ENCODE results near the gene ATP6V1B1.

Gene ATP6V1B1

DNA sequence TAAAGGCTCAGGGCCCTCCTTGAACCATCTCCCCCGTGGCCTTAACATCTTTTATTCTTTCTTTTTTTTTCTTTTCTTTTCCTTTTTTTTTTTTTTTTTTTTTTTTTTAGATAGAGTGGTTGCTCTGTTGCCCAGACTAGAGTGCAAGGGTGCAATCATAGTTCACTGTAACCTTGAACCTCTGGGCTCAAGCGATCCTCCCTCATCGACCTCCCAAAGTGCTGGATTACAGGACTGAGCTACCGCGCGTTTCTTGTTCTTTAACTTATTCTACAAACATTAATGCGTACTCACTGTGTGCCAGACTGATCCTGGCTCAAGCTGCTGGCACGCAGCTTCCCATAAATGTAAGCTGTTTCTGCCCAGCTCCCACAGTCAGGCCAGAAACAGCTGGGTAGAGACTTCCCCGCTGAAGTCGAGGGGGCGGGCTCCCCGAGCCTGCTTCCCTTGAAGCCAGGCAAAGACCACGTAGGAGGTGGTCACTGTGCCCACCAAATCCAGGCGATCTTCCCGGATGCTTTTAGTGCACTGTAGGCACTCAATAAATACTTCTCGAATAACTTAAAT lies 29.2 kb upstream of the ATP6V1B1 start:
- no peak for DNase-seq (ENCODE audit: low read depth)
- no peak overlapping the region for H3K4me3 ChIP-seq (ENCODE audit: low read length)
- TF ChIP-seq, protein P1, sequence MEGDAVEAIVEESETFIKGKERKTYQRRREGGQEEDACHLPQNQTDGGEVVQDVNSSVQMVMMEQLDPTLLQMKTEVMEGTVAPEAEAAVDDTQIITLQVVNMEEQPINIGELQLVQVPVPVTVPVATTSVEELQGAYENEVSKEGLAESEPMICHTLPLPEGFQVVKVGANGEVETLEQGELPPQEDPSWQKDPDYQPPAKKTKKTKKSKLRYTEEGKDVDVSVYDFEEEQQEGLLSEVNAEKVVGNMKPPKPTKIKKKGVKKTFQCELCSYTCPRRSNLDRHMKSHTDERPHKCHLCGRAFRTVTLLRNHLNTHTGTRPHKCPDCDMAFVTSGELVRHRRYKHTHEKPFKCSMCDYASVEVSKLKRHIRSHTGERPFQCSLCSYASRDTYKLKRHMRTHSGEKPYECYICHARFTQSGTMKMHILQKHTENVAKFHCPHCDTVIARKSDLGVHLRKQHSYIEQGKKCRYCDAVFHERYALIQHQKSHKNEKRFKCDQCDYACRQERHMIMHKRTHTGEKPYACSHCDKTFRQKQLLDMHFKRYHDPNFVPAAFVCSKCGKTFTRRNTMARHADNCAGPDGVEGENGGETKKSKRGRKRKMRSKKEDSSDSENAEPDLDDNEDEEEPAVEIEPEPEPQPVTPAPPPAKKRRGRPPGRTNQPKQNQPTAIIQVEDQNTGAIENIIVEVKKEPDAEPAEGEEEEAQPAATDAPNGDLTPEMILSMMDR (conservative IDR thresholded peaks at IDR 0.05; ENCODE audit: low read depth, low read length), result no peak

DNA sequence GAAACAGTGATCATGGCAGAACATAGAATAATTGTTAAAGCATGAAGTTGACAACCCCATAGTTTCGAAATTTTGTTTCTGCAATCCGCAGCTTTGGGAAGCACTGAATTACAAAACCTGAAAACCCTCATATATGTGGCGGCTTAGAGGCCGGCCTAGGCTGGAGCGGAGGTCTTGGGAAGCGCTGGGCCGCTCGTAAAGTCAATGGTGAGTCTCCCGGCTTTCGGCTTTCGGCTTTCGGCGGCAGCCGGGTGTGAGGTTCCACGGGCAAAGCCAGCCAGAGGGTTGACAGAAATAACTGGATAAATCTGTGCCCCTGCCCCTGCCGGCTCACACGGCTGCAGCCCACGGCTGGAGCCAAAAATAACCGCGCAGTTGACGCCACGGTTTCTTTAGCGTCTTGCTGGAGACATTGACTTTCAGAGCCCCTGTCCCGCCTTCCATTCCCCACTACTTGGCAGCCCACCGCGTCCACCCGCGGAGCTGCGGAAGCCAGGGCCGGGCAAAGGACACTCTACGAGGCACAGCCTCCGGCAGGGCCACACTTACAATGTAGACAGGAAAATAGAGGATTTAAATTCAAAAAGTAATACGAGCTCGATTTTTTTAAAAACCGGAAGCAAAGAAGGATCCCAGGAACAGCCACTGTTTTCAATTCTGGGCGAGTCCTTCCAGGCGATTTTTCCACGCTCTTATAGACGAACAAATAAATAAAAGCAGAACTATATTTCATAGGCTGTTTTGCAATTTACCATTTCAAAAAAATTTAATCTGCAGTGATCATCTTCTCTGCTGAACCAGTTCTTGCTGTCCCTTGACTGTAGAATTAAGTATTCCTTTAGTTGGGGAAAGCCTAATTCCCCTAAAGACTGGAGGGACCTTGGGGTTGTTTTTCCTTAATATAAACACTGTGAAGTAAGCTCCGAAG lies 28.3 kb upstream of the ATP6V1B1 start:
- H3K4me3 ChIP-seq (ENCODE audit: low read length), result peak overlapping the region; percentile 29

DNA sequence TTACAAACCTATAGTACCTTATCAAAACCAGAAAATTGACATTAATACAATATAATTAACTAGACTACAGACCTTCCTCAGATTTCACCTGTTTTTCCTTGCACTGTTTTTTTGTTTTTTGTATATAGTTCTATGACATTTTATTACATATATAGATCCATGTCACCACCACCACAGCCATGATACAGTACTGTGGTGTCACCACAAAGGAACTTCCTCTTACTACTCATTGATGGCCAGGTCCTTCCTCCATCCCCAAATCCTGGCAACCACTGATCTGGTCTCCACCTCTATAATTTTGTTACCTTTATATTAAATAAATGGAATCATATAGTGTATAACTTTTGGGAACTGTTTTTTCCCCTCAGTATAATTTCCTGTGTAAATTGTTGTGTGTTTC lies 19.4 kb upstream of the ATP6V1B1 start:
- TF ChIP-seq, protein P1 (conservative IDR thresholded peaks at IDR 0.05; ENCODE audit: low read depth, low read length), result no peak
- DNase-seq (ENCODE audit: low read depth), result no peak
- H3K4me3 ChIP-seq (ENCODE audit: low read length), result no peak overlapping the region

More for the DNA sequence above, 28.3 kb upstream of the ATP6V1B1 start:
- TF ChIP-seq, protein P1 (conservative IDR thresholded peaks at IDR 0.05; ENCODE audit: low read depth, low read length), result no peak
- no peak for DNase-seq (ENCODE audit: low read depth)

DNA sequence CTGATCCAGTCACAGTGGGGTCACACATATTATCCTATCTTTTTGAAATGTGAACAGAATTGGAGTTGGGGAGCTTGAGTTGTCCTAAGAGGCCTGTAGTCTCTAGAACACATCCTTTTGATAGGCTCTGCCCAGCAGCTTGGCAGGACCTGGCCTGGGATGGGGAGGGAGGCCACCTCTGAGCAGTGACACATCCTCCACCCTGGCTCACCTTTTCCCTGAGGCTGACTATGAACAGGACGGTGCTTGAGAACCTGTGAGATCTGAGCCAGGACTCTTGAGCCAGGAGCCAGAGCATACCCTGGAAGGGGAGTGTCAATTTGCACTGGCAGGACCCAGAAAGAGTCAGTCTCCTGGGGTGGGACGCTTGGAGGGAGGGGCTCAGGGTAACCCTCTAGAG lies 17.7 kb upstream of the ATP6V1B1 start:
- no peak overlapping the region for H3K4me3 ChIP-seq (ENCODE audit: low read length)
- TF ChIP-seq, protein P1 (conservative IDR thresholded peaks at IDR 0.05; ENCODE audit: low read depth, low read length), result no peak
- no peak for DNase-seq (ENCODE audit: low read depth)

DNA sequence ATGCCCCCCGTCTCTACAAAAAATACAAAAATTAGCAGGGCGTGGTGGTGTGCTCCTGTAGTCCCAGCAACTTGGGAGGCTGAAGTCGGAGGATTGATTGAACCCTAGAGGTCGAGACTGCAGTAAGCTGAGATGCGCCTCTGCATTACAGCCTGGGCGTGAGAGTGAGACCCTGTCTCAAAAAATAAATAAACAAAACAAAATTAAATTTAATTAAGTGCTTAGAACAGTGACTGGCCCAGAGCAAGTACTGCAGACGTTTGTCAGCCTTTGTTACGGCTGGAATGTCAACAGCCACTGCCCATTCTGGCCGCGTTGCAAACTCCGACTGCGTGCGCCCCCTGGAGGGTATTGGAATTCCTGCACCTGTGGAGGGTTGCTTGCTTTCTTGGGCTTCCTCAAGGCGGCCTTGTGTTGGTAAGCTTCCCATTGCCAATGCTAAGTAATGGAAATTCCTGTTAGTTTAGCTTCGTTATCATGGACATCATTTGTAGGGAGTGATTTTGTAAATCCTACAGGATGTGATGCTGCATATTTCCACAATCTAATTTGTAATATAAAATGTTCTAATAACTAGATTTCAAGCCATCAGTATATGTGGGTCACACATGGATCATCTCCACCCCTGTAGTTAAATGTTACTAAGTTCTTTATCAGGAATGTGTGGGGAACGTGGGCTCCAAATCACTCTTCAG lies 15.9 kb upstream of the ATP6V1B1 start:
- H3K4me3 ChIP-seq (ENCODE audit: low read length), result no peak overlapping the region
- TF ChIP-seq, protein P1 (conservative IDR thresholded peaks at IDR 0.05; ENCODE audit: low read depth, low read length), result peak; percentile 95
- DNase-seq (ENCODE audit: low read depth), result peak; percentile 47

DNA sequence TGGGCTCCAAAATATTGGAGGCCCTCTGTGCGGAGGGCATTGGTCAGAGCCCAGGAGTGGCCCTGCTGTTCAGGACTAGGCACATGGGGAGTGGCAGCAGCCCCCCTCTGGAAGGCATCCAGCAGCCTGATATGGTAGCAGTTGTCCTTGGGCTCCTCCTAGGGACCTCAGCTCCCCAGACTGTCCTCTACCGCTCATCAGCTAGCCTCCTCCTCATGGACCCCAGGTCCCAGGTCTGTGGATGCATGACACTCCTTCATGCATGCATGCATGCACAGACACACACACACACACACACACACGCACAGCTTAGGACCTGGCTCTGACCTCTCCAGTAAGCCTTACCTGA lies 15.4 kb upstream of the ATP6V1B1 start:
- DNase-seq (ENCODE audit: low read depth), result no peak

More for the DNA sequence above, 15.4 kb upstream of the ATP6V1B1 start:
- TF ChIP-seq, protein P1 (conservative IDR thresholded peaks at IDR 0.05; ENCODE audit: low read depth, low read length), result no peak
- H3K4me3 ChIP-seq (ENCODE audit: low read length), result no peak overlapping the region

Measured in retinal pigment epithelial cell (primary cell).